GM21619 (cell line): ENCODE results near the gene RNU6-8.

Experiments
- ATAC-seq: cut with Tn5 transposase; IDR thresholded peaks from one replicate; pipeline ENCODE4 v1.9.1; 2021; ENCODE audit not compliant: unreplicated experiment

The RNU6-8 gene

DNA sequence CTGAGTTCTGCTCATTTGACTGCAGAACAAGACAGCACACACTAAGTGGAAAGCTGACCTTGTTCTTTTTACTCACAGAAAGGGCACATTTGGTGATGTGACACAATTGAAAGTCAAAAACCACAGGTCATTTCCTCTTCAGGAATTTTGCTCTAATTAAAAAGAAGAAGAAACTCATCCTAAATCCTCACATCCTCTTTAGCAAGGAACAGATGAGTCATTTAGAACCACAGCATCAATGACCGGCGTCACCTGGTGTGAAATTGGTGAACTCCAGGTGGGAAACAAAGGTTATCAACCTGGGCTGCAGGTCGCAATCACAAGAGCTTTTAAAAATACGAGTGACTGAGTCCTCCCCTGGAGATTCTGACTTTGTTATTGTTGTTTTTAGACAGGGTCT is 2.9 kb upstream of the RNU6-8 start:
- no peak for ATAC-seq

DNA sequence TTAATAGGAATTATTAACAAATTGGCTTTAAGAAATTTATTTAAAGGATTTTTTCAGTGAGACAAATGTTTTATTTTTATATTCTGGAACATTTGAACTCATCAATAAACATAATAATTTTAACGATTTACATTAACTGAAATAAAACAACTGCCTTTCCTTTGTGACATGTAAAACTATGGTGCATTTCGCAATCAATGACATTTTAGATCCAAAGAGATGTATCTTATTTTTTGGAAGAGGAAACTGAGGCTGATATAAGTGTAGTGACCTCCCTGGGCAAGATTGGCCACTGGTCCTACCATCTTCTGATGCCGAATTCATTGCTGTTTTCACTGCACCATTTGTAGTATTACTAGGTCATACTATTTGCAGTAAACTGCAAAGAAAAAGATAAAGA is 2.5 kb upstream of the RNU6-8 start:
- no peak for ATAC-seq

DNA sequence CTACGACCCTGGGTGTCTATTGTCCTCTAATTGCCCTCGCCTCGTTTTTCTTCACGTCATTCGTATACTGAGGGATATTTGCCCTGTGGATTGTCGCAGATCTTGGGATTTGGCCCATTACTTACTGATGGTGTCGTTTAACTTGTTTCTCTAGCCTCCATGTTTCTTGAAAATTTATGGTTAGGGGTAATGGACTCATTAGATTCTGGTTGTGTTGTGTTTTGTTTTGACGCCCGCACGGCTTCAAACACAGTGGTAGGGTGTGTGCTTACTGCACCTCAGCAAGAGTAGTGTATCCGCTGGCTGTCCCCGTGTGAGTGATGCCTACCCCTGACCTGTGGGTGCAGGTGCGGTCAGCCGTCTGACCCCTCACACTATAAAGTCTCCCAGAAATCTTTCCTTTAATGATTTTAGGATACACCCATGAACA is 874 bp upstream of the RNU6-8 start:
- no peak for ATAC-seq

DNA sequence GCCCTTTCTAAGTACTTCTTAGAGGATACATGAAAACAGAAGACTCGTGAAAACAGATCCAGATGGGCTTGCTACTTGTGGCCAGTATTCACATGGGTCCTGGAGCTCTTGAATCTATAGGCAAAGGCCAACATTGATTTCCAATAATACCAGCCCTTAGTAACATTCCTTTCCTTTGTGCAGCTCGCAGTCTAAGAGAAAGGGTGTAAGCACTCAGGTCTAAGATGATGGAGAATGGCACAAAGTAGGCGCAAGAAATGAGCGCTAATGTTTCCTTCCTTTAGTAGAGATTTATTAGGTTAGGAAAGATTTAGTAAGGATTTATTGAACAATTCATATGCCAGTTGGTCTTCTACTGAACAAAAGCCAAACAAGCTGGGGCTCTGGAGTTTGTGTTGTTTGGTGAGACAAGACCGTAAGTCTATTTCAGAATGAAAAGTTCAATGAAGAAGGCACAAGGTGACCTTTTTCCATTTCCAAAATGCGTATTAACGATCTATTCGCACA is 525 bp downstream of the RNU6-8 start:
- ATAC-seq, result no peak

DNA sequence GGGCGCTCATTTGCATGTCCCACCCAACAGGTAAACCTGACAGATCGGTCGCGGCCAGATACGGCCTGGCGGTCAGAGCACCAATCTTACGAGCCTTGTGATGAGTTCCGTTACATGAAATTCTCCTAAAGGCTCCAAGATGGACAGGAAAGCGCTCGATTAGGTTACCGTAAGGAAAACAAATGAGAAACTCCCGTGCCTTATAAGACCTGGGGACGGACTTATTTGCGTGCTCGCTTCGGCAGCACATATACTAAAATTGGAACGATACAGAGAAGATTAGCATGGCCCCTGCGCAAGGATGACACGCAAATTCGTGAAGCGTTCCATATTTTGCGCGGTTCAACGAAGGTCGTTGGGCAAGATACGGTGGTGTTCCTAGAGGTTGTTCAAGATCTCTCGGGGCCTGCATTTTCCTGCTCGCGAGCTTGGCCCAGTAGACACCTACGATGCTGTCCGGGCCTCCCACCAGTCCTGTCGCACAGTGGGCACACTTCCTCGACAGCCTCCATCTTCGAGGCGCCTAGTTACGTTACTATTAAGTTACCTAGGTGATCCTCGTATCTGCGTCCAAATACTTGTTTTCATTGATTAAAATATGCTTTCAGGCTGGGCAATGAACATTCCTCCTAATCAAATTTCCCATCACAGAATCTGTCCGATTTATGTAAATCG is 1.1 kb downstream of the RNU6-8 start, which contains the start of gene RNU6-7:
Gene RNU6-7, plus strand, starts transcription at position 230 of the 675 bp plus-strand sequence.
- ATAC-seq, result no peak

DNA sequence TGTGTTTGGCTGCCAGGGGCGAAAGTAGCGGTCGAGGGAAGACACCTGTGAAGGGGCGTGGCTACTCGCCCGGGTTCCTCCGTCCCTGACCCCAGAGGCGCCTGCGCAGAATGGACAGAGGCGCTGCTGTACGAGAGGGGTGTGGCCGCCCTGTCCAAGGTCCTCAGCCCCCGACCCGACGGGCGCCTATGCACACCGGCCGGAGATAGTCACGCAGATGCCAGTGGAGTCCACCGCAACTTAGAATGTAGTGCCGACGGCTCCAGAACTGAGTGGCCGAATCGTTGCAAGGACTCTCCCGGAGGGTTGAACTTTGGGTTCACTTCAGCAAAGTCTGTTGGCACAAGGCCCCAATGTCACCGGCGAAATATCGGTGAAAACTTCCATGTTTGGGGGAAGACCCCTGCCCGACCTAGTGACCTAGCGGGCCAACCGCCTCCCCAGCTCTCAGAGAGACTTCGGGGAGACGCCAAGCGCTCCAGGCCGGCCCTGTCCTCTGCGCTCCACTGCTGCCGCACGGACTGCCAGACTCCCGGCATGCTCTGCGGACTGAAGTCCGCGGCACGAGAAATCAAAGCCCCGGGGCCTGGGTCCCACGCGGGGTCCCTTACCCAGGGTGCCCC is 1.8 kb downstream of the RNU6-8 start:
- ATAC-seq, result peak; percentile 54

DNA sequence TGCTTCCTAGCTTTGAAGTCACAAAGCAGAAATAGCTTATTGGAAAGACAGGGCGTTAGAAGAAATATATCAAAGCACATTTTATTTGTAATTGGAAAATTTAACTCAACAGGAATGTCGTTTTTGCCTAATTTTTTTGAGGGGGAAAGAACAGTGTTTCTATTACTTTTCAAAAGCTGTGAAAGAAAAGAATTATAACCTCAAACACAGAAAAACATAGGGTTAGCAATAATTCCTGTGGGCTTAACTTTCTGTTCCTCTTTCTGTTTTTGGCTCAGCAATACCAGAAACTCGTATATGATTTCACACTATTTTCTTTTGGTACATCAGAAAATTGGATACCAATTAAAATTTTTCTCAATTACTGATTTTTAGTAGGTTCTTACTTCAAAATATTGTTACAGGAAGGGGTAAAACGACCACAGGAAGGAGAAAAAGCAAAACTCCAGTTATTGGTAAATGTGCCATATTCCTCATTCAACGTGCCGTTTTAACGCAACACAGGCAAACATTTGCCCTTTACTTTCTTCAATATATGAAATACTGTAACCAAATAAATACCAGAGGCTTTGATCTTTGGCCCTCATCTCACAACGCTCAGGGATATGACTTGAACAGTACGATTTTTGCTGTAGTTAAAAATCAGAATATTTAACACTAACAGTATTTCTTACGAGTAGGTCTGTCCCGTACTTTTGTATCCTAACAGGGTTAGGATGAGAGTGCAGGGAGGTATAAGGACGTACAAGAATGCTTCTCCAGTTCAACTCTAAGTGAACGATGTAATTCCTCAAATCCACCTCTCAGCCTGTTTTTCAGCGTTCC is 2.5 kb downstream of the RNU6-8 start:
- peak; percentile 22 for ATAC-seq

DNA sequence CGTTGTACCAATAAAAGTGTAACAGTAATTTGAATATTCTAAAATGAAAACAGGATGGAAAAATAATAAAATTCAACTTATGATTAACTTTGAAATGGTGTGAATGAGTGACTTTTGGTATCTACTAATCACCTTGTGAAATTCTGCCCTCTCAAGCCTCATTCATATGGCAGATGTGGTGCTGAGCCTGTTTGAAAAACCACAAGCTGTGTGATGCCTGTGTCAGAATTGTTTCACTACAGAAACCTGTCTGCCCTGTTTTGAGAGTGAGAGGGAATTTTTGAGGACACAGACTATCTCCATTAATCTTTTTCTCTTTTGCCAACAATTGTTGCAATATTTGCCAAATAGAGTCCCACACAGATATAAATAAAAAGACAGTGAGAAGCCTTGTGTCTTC is 5.2 kb downstream of the RNU6-8 start:
- ATAC-seq, result peak; percentile 44

DNA sequence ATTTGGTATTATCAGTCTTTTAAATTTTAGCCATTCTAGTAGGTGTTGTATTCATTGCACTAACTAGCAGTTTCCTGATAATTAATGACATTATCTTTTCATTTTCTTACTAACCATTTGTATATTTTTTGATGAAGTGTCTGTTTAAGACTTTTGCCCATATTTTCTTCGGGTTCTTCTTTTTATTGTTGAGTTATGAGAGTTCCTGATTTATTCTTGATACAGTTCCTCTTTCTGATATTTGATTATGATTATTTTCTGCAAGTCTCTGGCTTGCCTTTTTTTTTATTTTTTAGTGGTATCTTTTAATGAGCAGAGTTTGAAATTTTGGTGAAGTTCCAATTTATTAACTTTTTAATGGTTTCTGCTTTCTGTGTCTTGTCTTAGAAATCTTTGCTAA is 7.4 kb downstream of the RNU6-8 start:
- ATAC-seq, result no peak

DNA sequence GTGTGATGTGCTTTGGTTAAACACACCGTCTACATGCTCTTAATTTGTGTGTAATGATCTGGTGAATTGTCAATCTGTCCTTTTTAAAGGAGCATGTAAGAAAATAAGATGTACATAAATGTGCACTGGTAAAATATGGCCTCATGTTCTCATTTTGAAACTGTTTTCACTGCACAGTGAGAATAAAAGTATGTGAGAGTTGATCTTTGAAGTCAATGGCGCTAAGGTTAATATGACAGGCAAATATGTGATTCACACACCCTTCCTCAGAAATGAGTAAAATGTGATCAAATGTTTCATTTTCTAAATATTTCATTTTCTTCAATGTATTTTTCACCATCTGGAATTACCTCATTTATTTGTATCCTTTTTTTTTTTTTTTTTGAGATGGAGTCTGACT is 9.5 kb downstream of the RNU6-8 start:
- no peak for ATAC-seq

DNA sequence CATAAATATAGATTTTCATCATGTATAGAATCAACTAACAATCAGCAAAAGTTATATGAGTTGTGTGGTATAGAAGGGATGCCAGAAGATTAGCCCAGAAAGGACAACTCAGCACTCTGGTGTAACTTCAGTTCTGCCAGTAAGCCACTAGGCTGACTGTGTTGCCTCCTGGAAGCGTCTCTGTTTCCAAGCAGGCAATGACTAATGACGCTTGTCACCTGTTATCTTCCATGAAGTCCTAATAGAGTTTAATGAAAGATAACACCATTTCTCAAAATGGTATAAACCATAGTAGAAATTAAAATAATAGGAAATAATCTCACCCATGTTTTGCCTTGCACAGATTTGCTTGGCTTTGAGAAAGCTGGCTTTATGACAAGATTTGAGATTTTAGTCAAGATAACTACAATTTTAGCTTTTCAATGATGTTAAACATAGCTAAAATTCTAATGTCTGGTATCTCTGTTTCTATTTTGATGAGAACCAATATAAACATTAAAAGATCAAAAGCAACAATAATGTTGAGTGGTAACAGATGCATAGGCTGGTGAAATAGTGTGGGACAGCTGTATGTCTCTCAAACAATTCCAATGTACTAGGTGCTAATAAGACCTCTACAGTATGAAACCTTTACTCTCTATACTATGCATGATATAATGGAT is 10.2 kb downstream of the RNU6-8 start:
- ATAC-seq, result no peak

DNA sequence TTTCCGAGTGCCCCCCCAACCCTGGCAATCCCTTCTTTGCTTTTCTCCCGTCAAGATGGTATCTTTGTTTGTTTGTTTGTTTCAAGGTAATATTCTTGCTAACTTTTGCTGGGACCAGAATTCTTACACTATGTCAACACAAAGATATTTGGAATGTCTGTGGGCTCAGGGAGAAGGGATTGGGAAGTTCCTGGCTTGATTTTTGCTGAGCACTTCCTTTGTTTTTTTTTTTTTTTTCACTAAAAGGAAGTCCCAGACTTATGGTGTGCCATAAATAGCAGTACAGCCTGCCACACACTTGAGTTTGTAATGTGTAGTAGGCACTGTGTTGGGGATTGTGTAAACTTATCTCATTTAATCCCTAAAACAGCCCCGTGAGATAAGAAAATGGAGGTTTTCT is 12.4 kb downstream of the RNU6-8 start:
- no peak for ATAC-seq

DNA sequence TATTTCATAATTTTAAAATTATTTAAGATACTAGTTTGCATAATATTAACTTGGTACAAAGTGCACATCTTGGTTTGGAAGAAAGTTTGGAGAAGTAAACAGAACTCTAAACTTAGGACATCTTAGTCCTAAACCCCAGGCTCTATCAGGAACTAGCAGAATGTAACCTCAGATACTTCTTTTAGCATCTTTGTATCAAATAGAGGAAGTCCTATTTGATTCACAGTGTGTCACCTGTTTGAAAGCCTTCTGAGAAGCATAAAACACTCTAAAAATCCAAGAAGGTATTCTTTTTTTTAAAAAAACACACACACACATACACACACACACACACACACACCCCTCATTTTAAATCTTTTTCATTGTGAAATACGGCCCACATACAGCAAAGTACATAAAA is 13.3 kb downstream of the RNU6-8 start:
- no peak for ATAC-seq

DNA sequence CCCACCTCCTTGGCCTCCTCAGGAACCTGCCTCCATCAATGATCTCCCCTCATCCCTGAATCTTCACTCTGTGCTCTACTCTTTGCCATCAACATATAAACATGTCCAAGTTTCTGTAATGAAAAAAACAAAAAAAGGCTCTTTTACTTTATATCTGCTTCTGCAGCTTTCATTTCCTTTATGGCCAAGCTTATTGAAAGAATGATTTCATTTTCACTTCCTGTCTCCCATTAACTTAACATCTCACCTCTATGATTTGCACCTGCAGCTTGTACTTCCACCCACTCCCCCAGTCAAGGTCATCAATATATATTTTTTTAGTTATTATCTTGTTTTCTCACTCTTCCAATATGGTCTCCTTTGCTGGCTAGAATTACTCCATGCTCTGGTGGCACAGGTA is 16.8 kb downstream of the RNU6-8 start:
- no peak for ATAC-seq

DNA sequence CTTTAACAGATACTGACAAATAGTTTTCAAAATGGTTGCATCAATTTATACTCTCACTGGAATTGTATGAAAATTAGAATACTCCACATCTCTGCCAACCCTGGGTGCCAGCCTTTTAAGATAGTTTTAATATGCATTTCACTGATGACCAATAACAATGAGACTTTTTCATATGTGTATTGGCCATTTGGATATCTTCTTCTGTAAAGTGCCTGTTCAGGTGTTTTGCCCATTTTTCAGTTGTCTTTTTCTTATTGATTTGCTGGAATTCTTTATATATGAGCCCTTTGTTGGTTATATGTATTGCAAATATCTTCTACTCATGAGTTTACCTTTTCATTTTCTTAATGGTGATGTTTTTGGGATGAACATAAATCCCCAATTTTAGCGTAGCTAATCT is 18.0 kb downstream of the RNU6-8 start:
- no peak for ATAC-seq

DNA sequence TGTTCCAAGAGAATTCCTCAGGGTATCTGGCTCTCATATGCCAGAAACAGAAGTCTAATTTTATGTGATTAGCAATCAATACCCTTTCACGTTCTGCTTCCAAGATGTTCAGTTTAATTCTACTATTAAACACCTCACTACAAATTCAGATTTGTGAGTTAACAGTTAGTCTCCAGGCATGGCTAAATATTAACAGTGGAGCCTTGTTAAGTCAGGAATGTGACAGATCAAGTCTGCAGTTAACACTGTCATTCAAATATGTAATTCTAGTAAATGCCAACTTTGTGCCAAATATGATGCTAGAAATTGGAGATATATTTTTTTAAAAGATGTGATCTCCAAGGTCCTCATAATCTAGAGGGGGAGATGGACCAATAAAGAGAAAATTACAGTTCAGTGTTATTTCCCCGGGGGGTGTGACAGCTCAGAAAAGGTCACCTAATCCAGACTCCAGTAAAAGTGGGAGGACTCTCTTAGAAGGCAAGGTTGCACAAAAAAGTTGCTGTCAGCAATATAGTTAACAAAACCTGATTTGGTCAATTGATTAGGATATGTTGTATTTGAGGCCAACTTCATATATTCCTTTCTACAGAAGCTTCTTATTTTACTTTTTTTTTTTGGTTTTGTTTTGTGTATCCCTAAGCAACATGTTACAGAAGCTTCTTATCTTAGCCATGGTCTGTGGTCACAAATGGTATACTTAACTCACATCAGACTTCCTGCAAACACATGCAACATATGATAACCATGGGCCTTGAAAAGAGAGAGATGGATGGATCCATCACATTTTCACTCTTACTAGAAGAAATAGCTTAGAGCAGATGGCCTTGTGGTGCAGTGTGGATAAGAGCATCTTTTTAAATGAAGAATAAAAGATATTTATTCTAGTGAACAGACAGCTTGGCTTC is 19.7 kb downstream of the RNU6-8 start:
- ATAC-seq, result no peak

DNA sequence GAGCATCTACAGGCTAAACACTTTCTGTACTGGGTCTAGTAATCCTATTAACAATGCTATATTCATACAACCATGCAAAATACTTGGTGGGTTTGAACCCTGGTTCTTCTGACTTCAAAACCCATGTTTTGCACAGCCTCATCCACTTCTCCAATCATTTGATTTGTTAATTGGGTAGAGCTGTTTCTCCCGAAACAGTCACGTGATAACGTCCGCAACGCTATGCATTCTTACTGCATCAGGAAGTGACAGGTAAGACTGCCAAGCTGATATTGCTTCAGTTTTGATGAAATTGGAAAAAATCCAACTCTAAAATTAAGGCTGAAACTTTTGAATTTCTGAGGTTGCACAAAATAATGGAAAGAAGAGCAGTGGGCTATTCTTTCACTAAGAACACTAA is 31.6 kb downstream of the RNU6-8 start:
- no peak for ATAC-seq

DNA sequence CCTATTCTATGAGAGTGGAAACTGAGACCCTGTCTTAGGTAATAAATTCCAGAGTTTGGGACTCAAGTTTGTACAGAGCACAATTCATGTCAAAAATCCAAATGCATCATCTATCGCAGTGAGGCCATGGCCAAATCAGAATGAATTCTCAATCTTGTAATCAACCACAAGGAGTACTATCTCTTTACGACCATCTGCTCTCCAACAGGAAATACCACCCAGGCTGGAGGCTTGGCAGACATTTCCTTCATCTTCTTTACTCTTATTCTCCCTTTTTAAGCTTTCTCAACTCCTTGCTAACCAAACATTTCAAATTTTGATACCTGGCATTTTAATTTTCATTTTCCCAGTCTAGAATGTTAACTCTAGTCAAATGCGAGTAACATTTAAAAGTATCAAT is 33.9 kb downstream of the RNU6-8 start:
- no peak for ATAC-seq

DNA sequence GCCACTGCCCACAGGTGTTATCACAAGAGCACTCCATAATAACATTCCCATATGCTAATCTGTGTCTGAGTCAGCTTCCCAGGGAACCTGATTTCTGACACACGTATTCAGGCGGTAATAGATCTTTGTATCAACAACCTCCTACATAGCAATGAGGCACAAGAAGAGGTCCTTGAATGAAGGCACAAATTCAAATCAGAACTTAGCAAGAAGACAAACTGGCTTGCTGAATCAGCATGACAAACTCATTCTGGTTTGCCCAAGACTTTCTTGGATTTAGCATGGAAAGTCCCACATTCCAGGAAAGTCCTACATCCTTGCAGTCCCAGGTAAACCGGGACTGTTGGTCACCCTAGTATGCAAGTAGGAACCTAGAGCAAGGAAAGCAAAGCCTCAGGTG is 35.2 kb downstream of the RNU6-8 start:
- no peak for ATAC-seq

DNA sequence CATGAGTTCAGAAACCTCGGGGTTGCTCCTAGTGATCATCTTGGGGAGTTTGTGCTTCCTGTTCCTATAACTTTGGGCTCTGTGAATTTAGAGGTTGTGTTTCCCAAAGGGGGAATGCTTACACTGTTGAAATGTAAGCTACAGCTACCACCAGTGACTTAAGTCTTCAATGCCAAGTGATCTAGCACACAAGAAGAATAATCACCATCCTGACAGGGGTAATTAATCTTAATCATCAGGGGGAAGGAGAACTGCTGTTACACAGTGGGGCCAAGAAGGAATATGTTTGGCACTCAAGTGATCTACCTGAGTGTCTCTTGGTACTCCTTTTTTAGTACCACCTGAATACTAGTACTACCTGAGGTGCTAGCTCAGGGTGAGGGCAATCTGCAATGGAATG is 36.1 kb downstream of the RNU6-8 start:
- no peak for ATAC-seq
